HG02852 (cell line): ENCODE results near the gene LGR5.

ENCODE experiments used
- ATAC-seq: cut with Tn5 transposase; IDR thresholded peaks from one replicate; pipeline ENCODE4 v1.9.1; 2021; ENCODE audit warnings: mild to moderate bottlenecking, moderate library complexity; ENCODE audit not compliant: unreplicated experiment

Gene LGR5

DNA sequence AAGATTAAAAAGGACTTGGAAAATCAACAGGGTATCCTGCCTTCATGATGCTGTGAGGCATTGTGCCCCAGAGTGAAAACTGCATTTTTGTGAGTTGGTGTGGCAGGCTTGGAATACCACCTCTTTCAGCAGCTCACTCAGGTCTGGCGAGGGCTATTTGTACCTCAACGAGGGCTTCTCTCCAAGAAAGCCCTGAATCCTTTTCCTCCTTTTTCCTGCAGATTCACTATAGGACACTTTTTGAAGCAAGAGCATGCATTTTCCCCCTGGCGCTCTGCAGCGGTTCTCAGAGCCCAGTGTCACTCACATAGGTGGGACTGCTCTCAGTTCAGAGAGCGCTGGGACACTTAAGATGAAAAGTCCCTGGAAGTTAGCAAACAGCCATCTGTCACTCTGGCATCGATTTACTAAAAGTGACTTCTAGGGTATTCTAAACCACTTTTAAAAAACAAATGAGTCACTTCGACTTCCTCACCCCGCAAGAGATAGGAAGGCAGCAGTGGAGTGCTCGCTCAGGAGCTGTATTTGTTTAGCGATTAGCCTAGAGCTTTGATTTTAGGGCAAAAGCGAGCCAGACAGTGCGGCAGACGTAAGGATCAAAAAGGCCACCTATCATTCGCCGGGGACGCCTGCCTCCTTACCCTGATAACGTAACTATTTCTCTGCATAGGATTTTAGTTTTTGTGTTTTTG lies 782 bp upstream of the LGR5 start:
- ATAC-seq, result no peak

DNA sequence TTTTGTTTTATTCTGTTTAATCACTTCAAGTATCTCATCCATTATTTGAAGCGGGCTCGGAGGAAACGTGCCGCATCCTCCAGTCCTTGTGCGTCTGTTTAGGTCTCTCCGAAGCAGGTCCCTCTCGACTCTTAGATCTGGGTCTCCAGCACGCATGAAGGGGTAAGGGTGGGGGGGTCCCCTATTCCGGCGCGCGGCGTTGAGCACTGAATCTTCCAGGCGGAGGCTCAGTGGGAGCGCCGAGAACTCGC lies 311 bp upstream of the LGR5 start:
- ATAC-seq, result no peak

DNA sequence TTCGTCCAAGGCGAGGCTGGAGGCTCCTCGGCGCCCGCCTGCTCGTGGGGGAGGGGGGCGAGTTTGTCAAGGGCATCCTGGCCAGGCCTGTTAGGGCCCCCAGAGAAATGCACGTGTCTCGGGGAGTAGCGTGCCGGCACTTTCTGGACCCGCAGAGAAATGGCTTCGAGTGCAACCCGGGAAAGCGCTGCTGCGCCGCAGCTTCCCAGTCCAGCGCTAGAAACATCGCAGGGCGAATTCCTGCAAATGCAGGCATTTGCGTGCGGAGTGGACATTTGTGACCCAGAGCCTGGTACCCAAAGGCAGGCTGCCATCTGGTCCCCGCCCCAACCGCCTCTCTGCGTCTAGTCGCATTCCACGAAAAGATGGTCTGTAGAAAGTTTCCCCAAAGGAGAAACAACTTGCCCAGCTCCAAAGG lies 756 bp downstream of the LGR5 start:
- ATAC-seq, result no peak

DNA sequence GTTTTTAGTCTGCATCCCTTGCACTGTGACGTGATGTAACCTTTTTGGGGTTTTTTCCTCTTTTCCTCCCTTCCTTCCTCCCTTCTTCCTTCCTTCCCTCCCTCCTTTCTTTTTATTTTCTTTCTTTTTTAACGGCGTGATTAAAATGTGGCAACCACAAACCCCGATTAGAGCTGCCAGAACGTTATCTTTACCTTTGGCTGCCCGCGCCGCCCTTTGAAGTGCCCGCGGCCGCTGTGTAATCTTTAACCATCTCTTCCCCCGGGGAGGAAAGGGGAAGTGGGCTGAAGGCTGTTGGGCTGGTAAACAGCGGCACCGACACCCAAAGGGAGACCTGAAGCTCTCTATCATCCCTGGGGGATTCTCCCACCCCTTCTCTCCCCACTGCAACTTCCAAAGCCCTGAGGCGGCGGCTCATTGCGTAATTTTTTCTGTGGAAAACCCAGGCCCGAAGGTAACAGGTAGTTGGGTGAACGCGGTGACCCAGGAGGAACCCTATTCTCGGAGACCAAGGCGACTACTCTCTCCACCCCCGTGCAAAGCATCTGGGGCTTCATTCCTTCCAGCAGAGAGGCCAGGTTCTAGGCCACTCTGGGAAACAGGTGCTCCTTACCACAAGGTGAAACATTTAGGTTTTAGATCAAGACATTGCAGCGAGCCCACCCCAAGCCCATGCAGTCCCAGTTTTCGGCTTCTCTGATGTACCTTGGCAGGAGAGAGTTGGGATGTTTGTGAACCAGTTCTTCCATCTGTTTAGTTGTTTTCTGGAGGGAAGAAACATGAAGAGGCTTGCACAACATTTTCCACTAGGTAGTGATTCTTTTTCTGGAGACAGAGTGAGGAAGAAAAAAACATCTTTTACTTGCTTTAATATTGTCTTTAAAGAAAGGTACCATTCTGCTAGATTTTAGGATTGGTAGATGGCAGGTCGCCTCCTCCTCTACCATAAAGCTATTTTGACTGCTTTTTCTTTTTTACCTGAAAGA lies 1.5 kb downstream of the LGR5 start:
- no peak for ATAC-seq

DNA sequence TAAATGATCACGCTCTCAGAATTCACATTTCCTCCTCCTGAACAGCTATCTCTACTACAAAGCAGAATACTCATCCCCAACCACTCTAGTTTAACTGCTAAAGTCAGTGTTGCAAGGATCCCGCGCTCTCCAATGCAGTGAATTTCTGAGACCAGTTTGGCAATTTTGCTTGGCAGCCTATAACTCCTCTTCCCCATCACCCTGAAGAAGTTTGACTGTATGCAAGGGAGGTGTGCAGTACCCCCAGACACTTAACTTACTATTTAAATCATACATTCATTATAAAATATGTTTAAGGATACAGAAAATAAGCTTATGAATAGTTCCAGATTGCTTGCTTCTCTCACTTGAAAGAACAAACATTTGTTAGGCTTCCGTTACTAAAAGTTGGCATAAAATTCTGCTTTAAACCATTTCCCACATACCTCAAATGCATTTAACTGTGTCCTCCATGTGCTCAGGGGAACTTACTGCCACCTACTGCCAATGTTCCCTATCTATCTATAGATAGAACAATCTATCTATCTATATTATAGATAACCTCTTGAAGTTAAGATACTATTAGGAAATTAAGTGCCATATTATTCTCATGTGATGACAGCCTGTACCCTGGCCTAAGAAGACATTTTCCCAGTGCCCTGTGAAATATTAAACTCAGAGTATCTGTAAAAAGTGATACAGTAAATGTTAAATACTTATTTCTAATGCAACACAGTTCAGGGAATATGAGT lies 2.4 kb downstream of the LGR5 start:
- no peak for ATAC-seq

DNA sequence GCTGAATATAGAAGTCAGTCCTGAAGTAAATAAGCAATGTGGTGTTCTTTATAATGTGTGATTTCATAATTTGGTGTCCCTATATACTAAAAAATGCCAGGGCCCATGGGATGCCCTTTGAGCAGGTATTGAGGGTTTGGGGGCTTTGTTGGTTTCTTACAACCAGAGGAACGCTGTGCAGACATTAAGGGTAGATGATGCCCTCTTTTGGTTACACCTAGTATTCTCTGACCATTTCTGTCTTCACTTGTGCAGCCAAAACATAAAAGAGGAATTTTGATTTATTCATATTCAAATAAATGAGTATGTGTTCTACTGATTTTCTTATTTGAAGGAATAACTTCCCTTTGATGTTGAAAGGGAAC lies 3.0 kb downstream of the LGR5 start:
- no peak for ATAC-seq

DNA sequence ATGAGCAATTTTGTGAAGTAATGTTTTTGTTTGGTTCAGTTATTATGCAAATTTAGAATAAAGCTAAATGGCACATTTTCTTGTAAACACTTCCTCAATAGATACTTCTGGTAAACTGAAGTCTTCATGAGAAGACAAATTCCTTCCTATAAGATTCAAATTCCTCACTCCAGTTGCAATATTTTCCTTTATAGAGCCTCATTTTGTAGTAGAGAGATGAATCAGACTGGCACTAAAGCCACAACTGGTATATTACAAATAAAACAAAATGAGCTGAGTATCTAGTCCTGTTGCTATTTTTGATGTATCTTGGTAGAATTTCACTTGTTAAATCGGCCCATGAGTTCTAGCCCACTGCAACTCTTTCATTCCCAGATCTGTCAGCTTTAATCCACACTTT lies 5.5 kb downstream of the LGR5 start:
- no peak for ATAC-seq

DNA sequence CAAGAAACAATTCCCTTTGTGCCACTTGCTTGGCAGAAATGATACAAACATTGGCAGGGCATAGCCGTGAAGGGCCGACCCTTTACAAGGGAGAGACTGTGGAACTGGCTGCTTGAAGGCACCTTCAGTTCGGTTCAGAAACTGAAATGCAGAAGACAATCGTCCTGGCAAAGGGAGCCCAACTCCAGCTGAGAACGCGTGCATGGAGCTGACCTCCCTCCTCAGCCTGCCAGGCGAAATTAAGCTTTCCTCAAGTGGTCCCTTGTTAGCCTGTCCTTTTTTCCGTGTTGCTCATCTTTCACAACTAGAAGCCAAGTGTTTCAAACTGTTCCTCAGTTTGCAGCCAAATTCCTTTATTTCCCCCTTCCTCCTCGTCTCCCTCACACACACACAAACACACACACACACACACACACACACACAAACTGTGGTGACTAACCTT lies 8.1 kb downstream of the LGR5 start:
- ATAC-seq, result no peak

DNA sequence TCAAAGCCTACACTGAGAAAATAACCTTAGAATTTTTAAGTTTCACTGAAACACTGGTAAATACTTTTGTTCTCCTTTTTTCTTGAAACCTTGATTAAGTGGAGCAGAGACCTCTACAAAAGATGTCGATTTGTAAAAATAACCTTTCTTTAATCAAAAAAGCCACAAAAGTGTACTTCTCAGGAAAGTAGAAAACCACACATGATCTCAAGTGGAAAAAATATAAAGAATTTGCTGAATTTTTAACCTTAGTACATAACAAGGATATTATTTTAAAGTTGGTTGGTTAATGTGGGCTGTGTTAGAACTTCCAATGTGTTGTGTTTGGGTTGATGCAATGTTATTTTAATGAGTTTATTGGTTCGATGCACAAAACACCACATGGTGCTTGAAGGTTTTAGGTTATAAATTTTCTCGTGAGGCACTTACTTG lies 8.6 kb downstream of the LGR5 start:
- ATAC-seq, result no peak

DNA sequence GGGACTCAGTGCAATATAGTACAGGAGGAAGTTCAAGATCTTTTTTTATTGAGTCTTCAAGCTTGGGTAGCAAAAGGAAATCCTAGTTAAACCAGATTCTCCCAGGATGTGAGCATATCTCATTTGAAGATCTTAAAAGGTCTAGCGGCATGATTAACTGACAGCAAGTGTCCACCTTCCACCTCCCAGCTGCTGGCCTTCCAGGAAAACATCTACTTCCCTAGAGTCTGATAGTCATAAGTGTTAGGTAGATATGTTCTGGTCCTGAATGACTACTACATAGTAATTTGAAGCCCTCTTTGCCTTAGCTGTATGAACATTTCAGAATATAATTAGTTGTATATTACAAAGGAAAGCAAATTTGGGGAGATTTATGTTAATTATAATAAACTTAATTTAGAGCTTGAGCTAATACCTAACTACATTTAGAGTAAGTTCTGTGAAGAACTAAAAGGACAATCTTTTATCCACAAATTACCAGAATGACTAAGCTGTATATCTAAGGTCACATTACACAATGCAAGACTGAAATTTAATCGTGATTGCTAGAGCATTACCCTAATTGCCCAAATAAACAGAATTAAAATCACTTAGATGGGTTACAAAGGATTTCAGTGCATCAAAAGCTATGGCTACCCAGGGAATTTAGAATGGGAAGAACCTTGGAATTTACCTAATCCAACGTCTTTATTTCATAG lies 9.9 kb downstream of the LGR5 start:
- ATAC-seq, result no peak

DNA sequence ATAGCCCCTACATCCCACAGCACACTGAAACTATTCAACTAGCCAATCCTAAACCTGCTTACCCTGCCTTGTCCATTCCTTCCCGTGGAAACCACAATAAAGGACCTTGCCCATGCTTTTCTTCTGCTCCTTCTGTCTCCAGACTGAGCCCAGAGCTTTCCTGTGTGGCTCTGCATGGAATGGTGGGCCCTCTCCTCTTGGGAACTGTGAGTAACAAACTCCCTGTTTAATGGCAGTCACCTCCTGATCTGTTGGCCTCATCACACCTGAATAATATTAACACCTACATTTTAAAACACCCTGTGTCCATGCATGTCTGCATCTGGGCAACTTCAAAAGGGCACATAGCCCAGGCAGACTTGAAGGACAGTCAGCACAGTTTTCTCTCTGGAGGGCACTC lies 12.4 kb downstream of the LGR5 start:
- ATAC-seq, result no peak

DNA sequence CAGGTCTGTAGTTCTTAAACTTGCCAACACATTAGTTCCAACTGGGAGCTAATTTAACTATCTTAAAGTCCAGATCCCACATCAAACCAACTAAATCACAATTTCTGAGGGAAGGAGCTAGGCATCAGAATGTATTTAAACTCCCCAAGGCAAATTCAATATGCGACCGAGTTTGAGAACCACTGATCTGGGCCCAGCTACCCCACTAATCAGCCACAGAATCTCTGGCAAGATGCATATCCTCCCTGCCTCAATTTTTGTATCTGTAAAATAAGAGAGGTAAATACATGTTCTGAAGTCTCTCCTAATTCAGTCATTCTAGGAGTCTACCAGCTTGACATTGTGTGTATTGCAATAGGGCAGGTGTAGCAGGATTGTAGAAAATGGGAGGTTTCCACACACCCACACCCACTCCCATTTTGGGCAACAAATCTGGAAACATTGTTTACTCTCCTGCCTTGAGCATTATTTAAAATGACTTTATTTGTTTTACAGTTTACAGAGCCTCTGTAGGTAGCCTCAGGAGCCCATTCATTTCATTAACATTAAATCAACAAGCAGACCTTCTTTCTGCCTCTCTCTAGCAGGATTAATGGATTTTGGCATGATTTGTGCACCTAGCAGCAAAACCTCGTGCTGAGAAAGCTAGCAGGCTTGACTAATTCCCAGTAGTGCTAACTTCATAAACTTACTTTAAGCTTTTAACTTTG lies 15.6 kb downstream of the LGR5 start:
- no peak for ATAC-seq

DNA sequence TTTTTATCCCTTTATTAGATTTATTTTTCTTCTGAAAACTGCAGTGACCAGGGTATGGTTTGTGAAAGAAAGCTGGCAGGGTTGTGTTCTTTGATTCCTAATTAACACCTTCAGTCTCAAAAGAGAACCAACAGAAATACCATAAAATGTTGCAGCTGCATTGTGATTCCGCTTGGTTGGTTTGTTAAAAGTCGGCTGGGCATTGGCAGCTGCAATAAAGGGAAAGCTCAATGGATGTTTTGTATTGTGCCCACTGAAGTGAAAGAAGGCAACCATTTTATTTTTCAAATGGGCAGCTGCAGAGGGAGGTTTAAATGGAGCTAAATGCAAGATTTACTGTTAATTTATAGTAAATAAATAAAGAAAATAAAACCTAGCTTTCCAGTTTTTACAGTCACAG lies 16.7 kb downstream of the LGR5 start:
- ATAC-seq, result no peak

DNA sequence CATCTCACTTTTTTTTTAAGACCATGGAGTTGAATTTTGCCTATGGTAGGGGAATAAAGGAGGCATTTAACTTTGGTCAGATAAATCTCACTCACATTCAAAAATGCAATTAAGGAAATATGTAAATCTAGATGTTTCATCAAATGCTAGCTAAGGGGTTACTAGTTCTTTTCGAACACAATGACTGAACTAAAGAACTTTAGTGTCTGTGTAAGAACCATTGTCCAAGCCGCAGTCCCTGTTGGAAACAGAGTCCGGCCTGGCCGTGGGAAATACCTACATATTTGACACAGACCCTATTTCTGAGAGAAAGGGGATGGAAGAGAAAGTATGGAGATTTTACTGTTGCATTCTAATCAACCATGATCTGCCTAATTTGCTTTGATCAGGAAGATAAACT lies 17.4 kb downstream of the LGR5 start:
- no peak for ATAC-seq

DNA sequence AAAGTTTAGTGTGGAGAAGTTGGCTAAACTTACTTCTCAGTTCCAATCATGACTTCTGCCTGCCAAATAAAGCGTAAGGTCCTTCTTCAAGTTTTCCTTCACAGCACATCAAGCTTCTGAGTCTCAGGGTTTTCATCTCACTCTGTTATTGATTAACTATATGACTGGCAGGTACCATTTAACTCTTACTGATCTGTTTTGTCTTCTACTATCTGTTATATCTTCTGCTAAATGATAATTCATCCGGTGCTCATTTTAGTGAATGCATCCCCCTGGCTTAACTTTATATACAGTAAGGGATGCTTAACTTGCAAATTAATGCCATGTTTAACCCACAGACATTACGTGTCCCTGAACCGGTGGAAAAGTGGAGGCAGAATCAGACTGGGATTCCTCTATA lies 20.7 kb downstream of the LGR5 start:
- ATAC-seq, result no peak

DNA sequence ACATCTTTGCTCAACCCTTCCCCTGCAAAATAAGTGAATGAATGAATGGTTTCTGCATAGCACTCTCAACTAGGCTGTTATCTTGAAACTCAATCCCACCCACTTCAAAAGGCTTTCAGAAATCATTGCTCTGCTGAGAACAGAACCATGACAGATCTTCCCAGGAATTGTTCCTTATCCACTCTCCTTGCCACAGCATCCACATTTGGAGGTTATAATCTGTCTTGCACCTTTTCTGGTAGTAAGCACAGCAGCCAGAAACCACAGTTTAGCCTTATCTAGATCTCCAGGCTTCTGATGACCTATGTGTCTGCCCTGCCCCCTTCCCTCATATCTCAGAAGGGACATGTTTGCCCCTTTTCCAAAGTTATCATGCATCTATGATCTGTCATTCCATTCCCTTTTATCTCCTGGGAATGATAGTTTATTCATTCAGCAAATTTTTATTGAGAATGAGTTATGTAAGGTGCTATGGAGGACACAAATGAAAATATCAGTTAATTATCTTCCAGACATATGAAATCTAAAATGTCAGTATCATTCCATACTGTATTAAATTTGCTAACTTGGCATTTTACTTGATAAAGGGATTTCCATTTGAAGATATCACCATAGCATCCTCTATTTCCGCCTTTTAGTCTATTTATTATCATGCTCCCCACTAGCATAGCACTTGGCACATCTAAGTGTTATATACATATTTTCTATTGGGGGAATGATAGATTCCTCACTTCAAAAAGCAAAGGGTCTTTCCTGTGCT lies 21.4 kb downstream of the LGR5 start:
- ATAC-seq, result no peak

DNA sequence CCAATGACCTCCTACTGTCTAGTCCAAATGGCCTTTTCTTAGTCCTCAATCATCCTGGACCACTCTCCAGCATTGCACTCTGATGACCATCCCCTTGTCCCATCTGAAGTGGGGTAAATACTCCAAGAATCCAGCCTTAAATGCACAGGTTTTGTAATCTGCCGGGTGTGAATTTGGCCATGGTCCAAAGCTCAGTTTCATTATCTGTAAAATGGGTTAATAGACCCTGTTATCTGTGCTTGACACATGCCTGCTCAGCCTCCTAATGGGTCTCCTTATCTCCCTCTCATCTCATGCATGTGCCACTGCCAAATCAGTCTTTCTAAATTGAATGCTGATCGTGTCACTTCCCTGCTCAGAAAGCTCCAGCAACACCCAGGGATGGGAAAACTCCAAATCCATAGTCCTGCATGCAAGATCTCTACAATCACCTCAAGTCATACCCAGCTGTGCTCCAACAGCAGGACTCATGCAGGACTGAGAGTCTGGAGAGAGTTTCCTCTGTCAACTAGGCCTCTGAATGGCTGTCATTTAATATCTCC lies 22.3 kb downstream of the LGR5 start:
- ATAC-seq, result no peak

DNA sequence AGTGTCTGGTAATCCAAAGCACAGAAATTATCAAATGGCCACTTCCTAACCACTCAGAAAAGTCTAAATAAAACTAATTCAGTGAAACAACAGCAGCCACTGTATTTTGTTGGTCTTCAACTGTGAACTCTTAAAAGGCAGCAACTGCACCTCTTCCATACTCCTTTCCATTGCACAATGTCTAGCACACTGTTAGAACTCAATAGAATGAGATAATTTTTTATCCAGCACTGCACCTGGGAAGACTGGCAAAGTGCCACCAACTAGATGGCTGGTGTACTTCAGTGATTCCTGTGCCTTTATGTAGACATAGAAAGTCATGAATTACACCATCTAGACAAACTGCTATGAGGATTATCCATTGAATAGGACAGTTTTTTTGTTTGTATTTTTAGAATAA lies 26.2 kb downstream of the LGR5 start:
- ATAC-seq, result no peak

DNA sequence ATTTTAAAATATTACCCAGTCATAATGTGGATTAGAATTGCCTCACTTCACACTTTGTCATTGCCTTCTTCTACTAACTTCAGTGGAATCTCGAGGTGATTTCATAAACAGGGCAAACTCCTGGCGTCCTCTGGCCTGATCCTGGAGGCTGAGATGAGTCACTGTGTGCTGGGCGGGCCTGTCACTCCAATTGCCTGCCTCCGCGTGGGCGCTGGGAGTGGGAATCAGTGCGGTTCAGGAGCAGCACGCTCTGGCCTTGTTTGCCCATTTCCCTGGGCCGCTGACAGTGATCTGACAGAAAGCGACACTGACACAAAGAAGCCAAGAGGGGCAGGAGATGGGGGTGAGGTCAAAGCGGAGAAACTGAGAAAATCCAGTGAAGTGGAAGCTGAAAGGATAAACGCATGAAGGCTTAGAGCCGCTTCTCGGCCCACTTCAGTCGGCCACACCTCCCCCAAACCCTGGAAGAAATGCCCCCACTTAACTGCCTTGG lies 29.7 kb downstream of the LGR5 start:
- ATAC-seq, result no peak
